Hepatocyte (in vitro differentiated cells): ENCODE results near the gene DYNLT5.

Experiments used
- EZH2 ChIP-seq: fragments of 200-600 bp; sonication (generic); IDR thresholded peaks from 2 replicates; pipeline ENCODE4 v1.6.1; 2016; ENCODE audit warnings: antibody characterized with exemption, mild to moderate bottlenecking, borderline replicate concordance
- TF ChIP-seq, protein P1 (sequence below): fragments of 200-600 bp; sonication (generic); IDR thresholded peaks from 2 replicates; pipeline ENCODE4 v1.5.1; 2016; ENCODE audit warnings: antibody characterized with exemption, mild to moderate bottlenecking; ENCODE audit not compliant: poor library complexity

DNA sequence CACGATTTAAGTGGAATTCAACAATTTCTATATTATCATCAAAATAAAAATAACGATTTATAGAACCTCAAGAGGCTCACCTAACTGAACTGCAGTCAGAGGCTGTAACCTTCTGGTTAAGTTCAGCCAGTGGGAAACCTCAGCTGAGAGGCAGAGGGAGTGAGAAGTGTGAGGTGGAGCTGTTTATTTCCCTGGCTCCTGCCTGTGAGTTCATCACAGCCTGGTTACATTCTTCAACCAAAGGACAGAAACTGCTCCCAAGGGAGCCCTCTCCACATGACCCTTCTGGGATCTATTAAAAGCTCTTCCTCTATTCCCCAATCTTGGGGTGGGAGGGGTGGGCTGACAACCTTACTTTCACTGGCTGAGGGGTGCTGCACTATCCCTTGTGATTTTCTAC, 22.2 kb downstream of the DYNLT5 start:
- TF ChIP-seq EZH2: no peak
- TF ChIP-seq, protein P1, sequence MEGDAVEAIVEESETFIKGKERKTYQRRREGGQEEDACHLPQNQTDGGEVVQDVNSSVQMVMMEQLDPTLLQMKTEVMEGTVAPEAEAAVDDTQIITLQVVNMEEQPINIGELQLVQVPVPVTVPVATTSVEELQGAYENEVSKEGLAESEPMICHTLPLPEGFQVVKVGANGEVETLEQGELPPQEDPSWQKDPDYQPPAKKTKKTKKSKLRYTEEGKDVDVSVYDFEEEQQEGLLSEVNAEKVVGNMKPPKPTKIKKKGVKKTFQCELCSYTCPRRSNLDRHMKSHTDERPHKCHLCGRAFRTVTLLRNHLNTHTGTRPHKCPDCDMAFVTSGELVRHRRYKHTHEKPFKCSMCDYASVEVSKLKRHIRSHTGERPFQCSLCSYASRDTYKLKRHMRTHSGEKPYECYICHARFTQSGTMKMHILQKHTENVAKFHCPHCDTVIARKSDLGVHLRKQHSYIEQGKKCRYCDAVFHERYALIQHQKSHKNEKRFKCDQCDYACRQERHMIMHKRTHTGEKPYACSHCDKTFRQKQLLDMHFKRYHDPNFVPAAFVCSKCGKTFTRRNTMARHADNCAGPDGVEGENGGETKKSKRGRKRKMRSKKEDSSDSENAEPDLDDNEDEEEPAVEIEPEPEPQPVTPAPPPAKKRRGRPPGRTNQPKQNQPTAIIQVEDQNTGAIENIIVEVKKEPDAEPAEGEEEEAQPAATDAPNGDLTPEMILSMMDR: no peak
